Measurements from ENCODE around the gene FNBP1L.

The FNBP1L gene

DNA sequence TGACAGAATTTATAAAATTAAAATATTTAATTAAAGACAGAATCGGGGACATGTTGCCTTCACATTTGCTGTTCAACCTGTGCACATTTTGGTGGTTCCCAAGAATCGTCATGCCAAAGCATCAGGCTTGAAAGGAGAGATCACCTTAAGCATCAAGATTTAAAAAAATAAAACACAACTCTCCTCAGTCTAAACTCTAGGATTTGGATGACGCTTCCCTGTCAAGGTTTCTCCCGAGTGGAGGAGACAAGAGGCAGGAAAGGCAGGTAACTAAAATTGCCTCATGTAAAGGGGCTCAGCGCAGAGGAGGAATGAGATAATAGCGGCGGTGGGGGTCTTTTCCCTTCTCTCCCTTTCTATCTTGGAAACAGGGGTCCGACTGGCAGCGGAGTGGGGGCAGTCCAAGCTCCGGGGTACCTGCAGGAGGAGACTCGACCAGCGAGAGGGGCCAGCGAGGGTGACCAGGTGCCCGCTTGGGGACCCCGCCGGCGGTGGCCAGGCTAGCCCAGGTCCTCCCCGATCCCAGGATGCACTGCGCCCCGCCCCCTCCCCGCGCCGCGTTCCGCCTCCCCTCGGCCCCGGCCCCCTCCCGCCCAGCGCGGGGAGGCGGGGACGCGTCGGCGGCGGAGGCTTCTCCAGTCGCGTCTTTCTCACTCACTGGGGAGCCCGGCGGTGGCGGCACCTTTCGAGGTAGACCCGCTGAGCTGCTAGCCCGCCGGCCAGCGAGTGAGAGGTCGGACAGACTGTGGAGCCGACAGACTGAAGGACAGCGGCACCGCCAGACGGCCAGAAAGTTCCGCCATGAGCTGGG, at the start of gene FNBP1L:
TSS of gene FNBP1L (plus strand) at position 638 of the 811 bp plus-strand sequence. CDS start at position 802, 164 bp downstream.
- DNase-seq (ENCODE audit: low read depth in 4 of 4, low spot score in 1 of 4), result peak; percentile 21 to 62 (median 42)

DNA sequence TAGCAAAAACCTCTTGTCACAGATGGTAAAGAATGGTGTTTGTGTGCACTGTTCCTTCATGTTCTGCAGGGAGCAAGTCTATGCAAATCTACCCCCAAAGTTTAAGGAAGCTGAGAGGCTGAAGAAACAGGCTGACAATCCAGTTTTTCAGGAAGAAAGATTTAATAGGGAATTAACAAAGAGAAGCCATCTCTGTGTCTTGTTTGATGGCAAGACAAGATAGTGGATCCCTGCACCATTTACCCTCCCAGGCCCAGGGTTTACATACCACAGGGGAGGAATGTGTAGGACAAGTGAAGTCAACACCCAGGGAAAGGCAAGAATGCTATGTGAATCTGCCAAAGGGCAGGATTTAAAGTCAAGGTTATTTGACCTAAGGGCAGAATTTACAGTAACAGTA, 48.1 kb upstream of the FNBP1L start:
- DNase-seq (ENCODE audit: low read depth in 4 of 4, low spot score in 1 of 4), result no peak

DNA sequence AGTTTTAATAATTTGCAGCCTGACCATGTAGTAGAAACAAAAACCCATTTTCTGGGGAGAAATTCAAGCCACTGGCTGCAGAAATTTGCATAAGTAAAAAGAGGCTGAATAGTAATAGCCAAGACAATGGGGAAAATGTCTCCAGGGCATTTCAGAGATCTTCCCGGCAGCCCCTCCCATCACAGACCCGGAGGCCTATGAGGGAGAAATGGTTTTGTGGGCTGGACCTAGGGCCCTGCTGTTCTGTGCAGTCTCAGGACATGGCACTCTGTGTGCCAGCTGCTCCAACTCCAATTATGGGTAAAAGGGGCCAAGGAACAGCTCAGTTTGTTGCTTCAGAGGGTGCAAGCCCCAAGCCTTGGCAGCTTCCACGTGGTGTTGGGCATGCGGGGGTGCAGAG, 39.7 kb upstream of the FNBP1L start:
- no peak for DNase-seq (ENCODE audit: low read depth in 4 of 4, low spot score in 1 of 4)

DNA sequence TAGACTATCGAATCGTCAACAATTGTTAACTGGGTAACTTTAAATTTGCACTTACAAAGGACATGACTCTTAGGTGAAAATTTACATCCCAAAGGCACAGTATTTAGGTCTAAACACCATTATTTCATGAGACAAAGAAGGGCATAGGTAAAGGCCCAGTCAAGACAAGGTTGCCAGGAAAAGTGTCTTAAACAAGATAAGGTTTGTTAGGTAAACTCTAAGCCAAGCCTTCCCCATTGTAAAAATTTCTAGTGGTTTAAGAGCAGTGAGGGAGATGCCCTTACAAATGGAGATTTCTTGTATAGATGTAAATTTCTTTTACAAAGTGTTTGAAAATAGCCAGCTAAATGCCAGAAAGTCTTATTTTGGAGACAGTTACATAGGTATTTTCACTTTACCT, 36.9 kb upstream of the FNBP1L start:
- no peak for DNase-seq (ENCODE audit: low read depth in 4 of 4, low spot score in 1 of 4)

DNA sequence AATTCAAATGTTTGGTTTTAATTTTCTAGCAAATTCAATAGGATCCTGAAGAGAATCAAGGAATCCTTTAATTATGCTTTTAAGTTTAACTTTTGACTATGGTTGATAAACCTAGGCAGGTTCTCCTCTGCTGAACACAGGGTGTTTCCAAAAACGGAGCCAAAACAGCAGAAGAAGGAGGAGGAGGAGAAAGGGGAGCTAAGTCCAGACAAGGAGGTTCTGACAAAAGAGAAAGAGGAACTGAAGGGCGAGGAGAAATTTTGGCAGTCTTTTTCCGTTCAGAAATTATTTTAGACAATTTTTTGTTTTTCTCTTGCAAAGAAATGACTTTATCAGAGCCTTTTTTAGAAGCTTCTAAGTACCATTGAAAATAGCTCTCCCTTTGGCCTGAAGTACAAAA, 33.2 kb upstream of the FNBP1L start:
- no peak for DNase-seq (ENCODE audit: low read depth in 4 of 4, low spot score in 1 of 4)

DNA sequence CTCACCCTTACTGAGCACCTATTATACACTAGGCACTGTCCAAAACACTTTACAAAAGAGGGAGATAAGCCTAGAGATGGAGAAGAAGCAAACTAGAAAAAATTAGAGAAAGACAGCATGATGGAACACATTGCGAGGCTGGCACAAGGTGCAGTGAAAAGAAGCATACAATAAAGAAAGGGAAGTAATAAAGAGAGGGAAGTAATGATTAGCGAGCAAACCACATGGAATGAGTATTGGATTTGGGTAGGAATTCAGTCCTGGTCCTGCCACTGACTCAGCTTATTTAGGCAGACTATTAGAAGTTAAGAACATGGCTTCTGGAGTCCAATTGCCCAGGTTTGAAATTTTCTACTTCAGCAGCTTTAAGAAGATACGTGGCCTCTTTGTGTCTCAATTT, 32.6 kb upstream of the FNBP1L start:
- no peak for DNase-seq (ENCODE audit: low read depth in 4 of 4, low spot score in 1 of 4)

DNA sequence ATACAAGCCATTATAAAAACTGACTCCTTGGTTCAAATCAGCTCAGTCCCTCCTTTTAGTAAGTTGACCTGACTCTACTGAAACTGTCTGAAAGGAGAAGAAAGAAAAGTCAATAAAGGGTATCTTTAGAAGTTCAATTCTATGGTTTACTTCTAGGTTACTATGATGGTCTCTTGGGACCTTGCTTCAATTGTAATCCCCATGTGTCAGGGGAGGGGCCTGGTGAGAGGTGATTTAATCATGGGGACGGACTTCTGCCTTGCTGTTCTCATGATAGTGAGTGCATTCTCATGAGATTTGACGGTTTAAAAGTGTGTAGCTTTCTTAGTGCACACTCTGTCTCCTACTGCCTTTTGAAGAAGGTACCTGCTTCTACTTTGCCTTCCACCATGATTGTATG, 31.7 kb upstream of the FNBP1L start:
- no peak for DNase-seq (ENCODE audit: low read depth in 4 of 4, low spot score in 1 of 4)

DNA sequence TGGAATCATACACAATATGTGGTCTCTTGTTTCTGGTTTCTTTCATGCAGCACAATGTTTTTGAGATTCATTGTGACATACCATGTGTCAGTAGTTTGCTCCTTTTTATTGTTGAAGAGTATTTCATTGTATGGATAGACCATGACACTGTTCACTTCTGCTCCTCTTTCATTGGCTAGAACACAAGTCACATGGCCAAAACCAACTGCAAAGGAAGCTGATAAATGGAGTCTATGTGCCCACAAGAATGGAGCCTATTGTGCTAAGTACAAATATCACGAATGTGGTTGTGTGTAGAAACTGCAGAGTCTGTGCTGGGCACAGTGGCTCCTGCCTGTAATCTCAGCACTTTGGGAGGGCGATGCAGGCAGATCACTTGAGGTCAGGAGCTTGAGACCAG, 28.6 kb upstream of the FNBP1L start:
- DNase-seq (ENCODE audit: low read depth in 4 of 4, low spot score in 1 of 4), result no peak

DNA sequence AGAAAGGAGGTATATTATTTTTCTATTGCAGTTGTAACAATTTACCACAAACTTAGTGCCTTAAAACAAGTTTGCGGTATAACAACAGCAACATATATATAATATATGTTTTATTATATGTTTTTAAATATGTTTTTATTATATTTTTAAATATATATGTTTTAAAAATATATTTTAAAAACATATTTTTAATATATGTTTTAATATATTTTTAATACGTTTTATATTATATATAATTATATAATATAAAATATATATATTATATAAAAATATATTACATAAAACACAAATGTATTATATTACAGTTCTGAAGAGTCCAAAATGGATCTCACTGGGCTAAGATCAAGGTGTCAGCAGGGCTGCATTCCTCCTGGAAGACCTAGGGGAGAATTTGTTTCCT, 27.5 kb upstream of the FNBP1L start:
- no peak for DNase-seq (ENCODE audit: low read depth in 4 of 4, low spot score in 1 of 4)

DNA sequence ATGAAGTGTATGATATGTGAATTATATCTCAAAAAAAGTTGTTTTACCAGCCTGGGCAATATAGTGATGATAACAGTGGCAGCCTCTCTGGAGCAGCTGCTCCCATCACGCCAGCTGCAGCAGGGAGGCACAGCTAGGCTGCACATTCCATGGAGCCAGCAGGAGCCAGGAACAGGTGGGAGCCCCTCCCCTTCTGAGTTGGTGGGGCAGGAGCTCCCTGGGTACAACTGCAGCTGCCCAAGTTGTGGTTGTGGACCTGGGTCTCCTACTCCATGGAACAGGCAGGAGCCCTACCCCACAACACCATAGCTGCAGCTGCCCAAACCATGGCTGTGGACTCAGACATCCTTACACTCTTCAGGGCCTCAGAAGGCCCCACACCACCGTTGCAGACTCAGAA, 21.7 kb upstream of the FNBP1L start:
- no peak for DNase-seq (ENCODE audit: low read depth in 4 of 4, low spot score in 1 of 4)

DNA sequence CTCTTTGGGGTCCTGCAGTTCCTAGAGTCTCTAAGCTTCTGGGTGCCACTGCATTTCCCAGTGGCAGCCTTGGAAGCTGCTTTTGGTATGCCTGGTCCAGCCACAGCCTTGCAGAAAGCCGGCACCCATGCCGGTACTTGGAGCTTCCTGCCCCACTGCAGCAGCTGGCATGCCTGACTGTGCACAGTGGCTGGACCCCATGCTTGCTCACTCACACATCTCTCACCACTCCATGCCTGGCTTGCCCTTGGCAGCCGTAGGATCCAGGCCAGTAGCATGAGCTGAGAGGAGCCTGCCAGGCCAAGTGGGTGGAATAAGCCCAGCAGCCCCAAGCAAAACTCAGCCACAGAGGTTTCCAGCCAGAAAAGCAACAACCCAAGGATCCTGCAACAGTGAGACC, 20.3 kb upstream of the FNBP1L start:
- DNase-seq (ENCODE audit: low read depth in 4 of 4, low spot score in 1 of 4), result no peak

DNA sequence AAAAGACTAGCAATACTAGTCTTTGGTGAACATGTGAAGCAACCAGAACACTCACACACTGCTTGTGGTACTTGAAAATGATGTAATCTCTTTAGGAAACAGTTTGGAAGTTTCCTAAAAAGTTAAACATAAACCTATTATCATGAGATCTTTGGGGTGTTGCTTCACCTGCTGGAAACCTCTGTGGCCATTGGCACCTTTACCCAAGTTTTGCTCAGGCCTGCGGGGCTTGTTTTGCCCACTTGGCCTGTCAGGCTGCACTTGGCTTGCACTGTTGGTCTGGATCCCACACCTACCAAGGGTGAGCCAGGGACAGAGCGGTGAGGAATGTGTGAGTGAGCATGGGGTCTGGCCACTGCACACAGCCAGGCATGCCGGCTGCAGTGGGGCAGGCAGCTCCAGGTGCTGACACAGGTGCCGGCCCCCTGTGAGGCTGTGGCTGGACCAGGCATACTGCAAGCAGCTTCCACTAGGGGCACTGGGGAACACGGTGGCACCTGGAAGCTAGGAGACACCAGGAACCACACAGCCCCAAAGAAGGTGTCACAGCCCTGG, 14.4 kb upstream of the FNBP1L start:
- DNase-seq (ENCODE audit: low read depth in 4 of 4, low spot score in 1 of 4), result no peak

DNA sequence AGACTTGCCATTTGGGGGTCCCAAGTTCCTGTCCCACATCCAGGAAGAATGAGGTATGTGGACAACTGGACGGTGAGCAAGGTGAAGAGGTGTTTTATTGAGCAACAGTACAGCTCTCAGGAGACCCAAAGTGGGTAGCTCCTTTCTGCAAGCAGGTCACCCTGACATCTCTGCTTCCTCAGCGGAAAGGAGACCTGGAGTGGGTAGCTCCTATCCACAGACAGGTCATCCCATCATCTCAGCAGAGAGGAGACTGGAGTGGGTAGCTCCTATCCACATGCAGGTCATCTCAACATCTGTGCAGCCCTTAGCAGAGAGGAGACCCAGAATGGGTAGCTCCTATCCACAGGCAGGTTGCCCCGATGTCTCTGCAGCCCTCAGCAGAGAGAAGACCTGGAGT, 13.8 kb upstream of the FNBP1L start:
- DNase-seq (ENCODE audit: low read depth in 4 of 4, low spot score in 1 of 4), result no peak

DNA sequence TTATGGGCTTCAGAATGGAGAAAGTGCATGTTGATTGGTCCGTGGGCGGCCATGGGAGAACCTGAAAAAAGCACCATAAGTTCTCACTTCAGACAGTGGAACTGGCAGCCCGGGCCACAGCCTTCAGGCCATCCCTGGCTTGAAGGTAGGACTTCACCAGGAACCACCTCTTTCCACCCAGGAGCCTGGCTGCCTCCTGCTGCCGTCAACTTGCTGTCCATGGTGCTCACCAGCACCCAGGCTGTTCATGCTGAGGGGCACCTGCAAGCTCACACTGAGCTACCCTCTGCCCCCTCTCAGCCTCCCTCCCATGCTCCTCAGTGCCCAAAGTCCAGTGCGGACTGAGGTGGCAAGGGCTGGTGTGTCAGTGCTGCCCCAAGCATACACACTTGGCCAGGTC, 12.9 kb upstream of the FNBP1L start:
- DNase-seq (ENCODE audit: low read depth in 4 of 4, low spot score in 1 of 4), result no peak

DNA sequence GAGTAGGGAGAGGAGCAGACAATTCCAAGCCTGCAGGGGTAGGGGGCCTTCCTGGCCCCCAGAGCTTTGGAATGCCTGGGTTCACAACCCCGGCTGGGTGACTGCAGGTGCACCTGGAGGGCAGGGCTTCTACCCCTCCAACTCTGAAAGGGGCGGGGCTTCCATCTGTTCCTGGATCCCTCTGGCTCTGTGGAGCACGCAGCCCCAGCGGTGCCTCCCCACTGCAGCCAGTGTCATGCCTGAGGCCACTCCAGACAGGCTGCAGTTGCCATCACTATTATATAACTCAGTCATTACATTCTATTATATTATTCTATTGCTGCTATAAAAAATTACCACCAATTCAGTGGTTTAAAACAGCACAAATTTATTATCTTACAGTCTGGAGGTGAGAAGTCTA, 12.5 kb upstream of the FNBP1L start:
- no peak for DNase-seq (ENCODE audit: low read depth in 4 of 4, low spot score in 1 of 4)

DNA sequence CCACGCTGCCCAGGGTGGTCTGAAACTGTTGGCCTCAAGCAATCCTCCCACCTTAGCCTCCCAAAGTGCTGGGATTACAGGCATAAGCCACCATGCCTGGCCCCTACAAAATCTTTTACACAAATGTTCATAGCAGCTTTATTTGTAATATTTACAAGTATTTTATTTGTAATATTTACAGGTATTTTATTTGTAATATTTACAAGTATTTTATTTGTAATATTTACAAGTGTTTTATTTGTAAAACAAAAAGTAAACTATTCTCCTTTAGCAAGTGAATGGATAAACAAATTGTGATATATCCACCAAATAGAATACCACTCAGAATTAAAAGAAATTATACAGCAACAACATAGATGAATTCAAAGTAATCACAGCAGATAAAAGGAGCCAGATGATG, 11.4 kb upstream of the FNBP1L start:
- DNase-seq (ENCODE audit: low read depth in 4 of 4, low spot score in 1 of 4), result no peak

DNA sequence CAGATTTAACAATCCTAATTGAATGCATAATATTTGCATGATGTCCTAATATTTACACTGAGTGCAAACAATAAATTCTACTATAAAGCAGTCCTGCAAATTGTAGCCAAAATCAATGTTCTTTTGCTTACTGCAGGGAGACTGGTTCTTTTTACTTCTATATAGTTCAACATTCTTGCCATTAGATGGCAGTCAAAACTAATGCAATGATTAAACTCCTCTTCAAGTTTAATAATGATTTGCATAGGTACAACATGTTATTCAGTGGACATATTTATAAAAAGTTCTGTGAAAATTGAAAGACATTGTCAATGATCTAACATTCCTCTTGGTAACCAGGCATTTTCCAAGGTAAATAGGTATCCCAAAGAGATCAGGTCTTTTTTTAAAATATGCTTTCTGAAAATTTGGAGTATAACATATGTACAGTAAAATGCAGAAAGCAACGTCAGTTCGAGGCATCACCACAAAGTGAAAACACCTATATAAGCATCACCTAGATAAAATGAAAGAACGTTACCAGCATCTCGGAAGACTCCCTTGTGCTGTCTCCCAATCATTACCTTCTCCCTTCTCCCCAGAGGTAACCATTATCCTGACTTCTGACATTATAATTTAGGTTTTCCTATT, 9.8 kb upstream of the FNBP1L start:
- DNase-seq (ENCODE audit: low read depth in 4 of 4, low spot score in 1 of 4), result no peak

DNA sequence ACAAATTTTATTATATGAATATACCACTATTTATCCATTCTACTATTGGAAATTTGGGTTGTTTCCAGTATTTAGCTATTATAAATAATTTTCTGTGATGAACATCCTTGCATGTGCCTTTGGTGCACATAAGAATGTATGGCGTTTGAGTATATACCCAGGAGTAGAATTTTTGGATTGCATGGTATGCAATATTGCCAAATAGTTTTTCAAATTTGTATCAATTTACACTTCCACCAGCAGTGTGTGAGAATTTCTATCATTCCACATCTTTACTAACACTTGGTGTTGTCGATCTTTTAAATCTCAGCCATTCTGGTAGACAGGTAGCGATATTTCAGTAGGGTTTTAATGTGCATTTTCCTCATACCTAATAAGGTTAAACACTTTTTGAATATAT, 9.2 kb upstream of the FNBP1L start:
- DNase-seq (ENCODE audit: low read depth in 4 of 4, low spot score in 1 of 4), result no peak

DNA sequence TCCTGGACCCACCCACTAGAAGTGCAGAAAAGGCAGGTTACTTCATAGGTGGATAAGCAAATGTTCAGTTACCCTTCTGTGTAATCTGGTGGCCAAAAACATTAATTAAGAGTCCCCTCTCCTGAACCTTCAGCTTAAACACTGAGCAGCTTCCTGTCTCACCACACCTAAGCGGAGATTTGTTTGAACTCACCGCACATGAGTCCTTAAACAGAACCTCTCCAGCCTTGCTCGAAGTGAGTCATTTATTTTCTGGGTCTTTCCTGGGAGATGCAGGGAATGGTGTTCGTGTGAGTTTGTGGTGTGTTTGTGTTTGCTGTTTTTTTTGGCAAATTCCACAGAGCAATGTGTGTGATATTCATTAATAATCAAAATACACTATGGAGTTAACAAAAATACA, 7.6 kb upstream of the FNBP1L start:
- no peak for DNase-seq (ENCODE audit: low read depth in 4 of 4, low spot score in 1 of 4)

DNA sequence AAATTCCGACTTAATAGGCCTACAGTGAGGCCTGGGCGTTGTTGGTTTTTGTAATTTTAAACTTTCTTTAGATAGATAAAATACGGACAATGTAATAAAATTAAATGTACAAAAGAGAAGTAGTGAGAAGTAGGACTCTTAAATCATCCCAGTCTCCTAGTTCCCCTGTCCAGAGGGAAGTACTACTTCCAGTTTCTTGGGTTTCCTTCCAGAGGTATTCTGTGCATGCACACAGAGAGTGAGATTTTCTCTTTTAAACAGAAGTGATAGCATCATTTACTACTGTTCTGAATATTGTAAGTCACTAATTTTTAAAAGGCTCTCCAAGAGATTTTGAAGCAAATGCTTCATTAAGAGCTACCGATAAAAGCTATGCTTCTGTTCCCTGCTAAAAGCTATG, 7.2 kb upstream of the FNBP1L start:
- no peak for DNase-seq (ENCODE audit: low read depth in 4 of 4, low spot score in 1 of 4)

DNA sequence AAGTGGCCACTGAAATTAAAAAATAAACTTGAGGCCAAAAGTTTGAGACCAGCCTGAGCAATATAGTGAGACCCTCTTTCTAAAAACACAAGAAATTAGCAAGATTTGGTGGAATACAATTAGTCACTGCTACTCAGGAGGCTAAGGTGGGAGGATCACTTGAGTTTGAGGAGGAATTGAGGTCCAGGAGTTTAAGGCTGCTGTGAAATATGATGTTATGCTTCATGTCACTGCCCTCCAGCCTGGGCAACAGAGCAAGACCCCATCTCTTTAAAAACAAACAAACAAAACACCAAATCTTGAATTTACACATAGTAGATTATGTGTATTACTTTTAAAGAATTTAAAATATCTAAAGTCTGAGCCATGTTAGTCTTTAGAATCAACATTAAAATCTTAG, 6.3 kb upstream of the FNBP1L start:
- no peak for DNase-seq (ENCODE audit: low read depth in 4 of 4, low spot score in 1 of 4)

DNA sequence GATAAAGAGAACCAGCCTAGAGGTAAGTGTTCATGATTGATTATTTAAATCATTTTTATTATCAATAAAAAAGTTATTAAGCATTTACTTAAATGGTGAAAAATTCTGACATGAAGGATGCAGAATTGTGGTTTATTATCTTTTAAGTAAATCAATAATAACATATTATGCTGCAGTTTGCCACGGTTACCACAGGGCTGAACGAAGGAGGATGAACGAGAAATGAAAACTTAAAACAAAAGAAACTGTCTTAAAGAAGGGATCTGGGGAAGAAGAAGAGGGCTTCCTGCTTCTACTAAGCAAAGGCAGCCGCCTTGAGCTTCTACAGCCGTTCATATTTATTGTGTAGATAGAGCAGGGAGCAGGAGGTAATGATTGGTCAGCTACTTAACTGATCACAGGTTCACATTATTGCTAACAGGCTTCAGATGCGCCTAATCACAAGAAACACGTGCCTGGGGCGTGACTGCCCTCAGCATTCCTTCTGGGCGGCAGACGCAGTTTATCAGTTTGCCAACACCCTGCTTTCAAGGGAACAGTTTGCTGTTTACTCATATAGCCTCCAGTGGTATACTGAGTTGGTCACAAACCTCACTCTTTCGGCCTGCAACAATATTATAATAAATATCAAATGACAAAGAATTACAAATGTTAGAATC, 5.8 kb upstream of the FNBP1L start:
- no peak for DNase-seq (ENCODE audit: low read depth in 4 of 4, low spot score in 1 of 4)

Data from stimulated activated CD4-positive, alpha-beta T cell treated with anti-CD3 and anti-CD28 coated beads, Interleukin-1b, Interleukin-23, amount 100 ng/mL, for 24 hours (primary cell).